COLO668 (cell line): Measurements from ENCODE around the gene EFR3B.
A peak's percentile ranks its signal among the peaks of the same experiment; 100 is the strongest.

Experiments
- DNase-seq: peaks from one replicate; lab custom pipeline; 2025; ENCODE audit not compliant: unreplicated experiment; lab: John Stamatoyannopoulos, UW

EFR3B gene

GRCh38 chr2:25176541-25177181 lies 134.8 kb downstream of the EFR3B start:
- DNase-seq = no peak

GRCh38 chr2:25177211-25177611 lies 135.3 kb downstream of the EFR3B start:
- DNase-seq = no peak

- DNase-seq = no peak
Measured at GRCh38 chr2:25178976-25179375, 137.1 kb downstream of the EFR3B start.

GRCh38 chr2:25184254-25184653 lies 142.4 kb downstream of the EFR3B start:
- DNase-seq = no peak

- DNase-seq = no peak
Measured at GRCh38 chr2:25187729-25188350, 146.0 kb downstream of the EFR3B start.

GRCh38 chr2:25188405-25188804 lies 146.5 kb downstream of the EFR3B start:
- no peak for DNase-seq

- peak; percentile 37 for DNase-seq
Measured at GRCh38 chr2:25190536-25190935, 148.7 kb downstream of the EFR3B start.

- no peak for DNase-seq
Measured at GRCh38 chr2:25194576-25195122, 152.8 kb downstream of the EFR3B start.

- no peak for DNase-seq
Measured at GRCh38 chr2:25197336-25198208, 155.7 kb downstream of the EFR3B start.

- no peak for DNase-seq
Measured at GRCh38 chr2:25198209-25198525, 156.3 kb downstream of the EFR3B start.

GRCh38 chr2:25198576-25198975 lies 156.7 kb downstream of the EFR3B start:
- no peak for DNase-seq

GRCh38 chr2:25201265-25201664 lies 159.4 kb downstream of the EFR3B start:
- DNase-seq = no peak

GRCh38 chr2:25201794-25202193 lies 159.9 kb downstream of the EFR3B start:
- no peak for DNase-seq

GRCh38 chr2:25202275-25202674 lies 160.4 kb downstream of the EFR3B start:
- DNase-seq = no peak

GRCh38 chr2:25204190-25204838 lies 162.4 kb downstream of the EFR3B start:
- DNase-seq = no peak

- DNase-seq = no peak
Measured at GRCh38 chr2:25207078-25207545, 165.2 kb downstream of the EFR3B start.
